Stimulated activated CD4-positive, alpha-beta T cell treated with anti-CD3 and anti-CD28 coated beads, Interleukin-4, amount 100 ng/mL, for 4 hours (primary cell): Measurements from ENCODE around the gene SDCBP2.

Source experiments
- DNase-seq, 2 experiments: peaks; one replicate each; pipeline ENCODE4 v3.0.0-alpha.2; 2020

SDCBP2 gene

GRCh38 chr20:1327827-1328679 lies 886 bp downstream of the SDCBP2 start:
- DNase-seq = no peak

- no peak for DNase-seq
Measured at GRCh38 chr20:1327241-1327653, 1.7 kb downstream of the SDCBP2 start.

- DNase-seq = no peak
Measured at GRCh38 chr20:1326031-1326930, 2.7 kb downstream of the SDCBP2 start.

GRCh38 chr20:1325173-1326030 lies 3.5 kb downstream of the SDCBP2 start:
- DNase-seq = peak; percentile 99

- peak in 1 of 2 experiments; percentile 67 for DNase-seq
Measured at GRCh38 chr20:1324598-1325172, 4.3 kb downstream of the SDCBP2 start.

GRCh38 chr20:1323830-1324597 lies 4.9 kb downstream of the SDCBP2 start:
- no peak for DNase-seq

GRCh38 chr20:1323256-1323655 lies 5.7 kb downstream of the SDCBP2 start:
- DNase-seq = no peak

GRCh38 chr20:1322511-1323245 lies 6.3 kb downstream of the SDCBP2 start:
- no peak for DNase-seq

- no peak for DNase-seq
Measured at GRCh38 chr20:1321654-1321939, 7.3 kb downstream of the SDCBP2 start.

GRCh38 chr20:1320902-1321653 lies 7.9 kb downstream of the SDCBP2 start:
- no peak for DNase-seq

GRCh38 chr20:1320016-1320415 lies 8.9 kb downstream of the SDCBP2 start:
- DNase-seq = no peak

GRCh38 chr20:1319462-1319861 lies 9.5 kb downstream of the SDCBP2 start:
- no peak for DNase-seq

GRCh38 chr20:1319051-1319450 lies 9.9 kb downstream of the SDCBP2 start:
- DNase-seq = no peak

GRCh38 chr20:1317545-1318255 lies 11.2 kb downstream of the SDCBP2 start:
- DNase-seq = no peak

GRCh38 chr20:1315804-1316203 lies 13.1 kb downstream of the SDCBP2 start:
- DNase-seq = no peak

GRCh38 chr20:1313236-1313964 lies 15.5 kb downstream of the SDCBP2 start:
- peak; percentile 42 to 68 for DNase-seq

GRCh38 chr20:1312904-1313235 lies 16.1 kb downstream of the SDCBP2 start:
- DNase-seq = no peak

- no peak for DNase-seq
Measured at GRCh38 chr20:1312308-1312707, 16.6 kb downstream of the SDCBP2 start.
